Right ventricle myocardium inferior (tissue), 1 donor: ENCODE results near the gene SHISAL2A. TPM values are rescaled to one million over a fixed set of nuclear protein-coding genes. Genes with fewer than 3 reads are reported as not detected.
A peak's percentile ranks its signal among the peaks of the same experiment; 100 is the strongest.
"Not testable (repeated sequence)": the region's sequence is repeated elsewhere in the genome, so short reads cannot be mapped to it uniquely, and the experiment has no call there.

Experiments used
- ATAC-seq: fragments of 200-7000 bp; cut with Tn5 transposase; one replicate; pipeline ENCODE4 v1.9.1; 2020; ENCODE audit warnings: mild to moderate bottlenecking, moderate library complexity
- DNase-seq: peaks from one replicate; pipeline ENCODE4 v3.0.0; 2021; ENCODE audit errors: missing footprints
- intact Hi-C: fragments of 100-400 bp; cut with DNase I; formaldehyde crosslinking; loops from one replicate; pipeline ENCODE4 v1.11.0; 2022
- total RNA-seq: library from RNA; stranded (reverse); fragmentation: NEBNext Ultra II Directional; extraction: Animal tissue kit (Norgen Biotek cat#: 25700); gene quantifications from one replicate; pipeline ENCODE4 v1.2.1, GENCODE V29; 2021
- donor health status: DM: no; HTN: yes; CAD: no; lungs with severe emphysema.

SHISAL2A gene
- total RNA-seq, 1 donor from 2014 or later, result not detected

GRCh38 chr1:52674497-52675384 lies 41.8 kb downstream of the SHISAL2A start:
- intact Hi-C loops, result loop anchor here (10.0 kb wide), 1 partner anchor 70 kb away; the partner anchor contains the start of gene GPX7
- DNase-seq (no peak), ATAC-seq (no peak)

- DNase-seq, result peak; percentile 84
- ATAC-seq, result peak; percentile 93
- intact Hi-C loops, result loop anchor here (10.0 kb wide), 1 partner anchor 72 kb away; the partner anchor contains the start of gene GPX7
Measured at GRCh38 chr1:52676249-52676903, 43.4 kb downstream of the SHISAL2A start.

GRCh38 chr1:52677076-52677806 lies 44.3 kb downstream of the SHISAL2A start:
- intact Hi-C loops, result loop anchor here (10.0 kb wide), 1 partner anchor 72 kb away; the partner anchor contains the start of gene GPX7
- DNase-seq, result no peak
- peak; percentile 88 for ATAC-seq

DNA sequence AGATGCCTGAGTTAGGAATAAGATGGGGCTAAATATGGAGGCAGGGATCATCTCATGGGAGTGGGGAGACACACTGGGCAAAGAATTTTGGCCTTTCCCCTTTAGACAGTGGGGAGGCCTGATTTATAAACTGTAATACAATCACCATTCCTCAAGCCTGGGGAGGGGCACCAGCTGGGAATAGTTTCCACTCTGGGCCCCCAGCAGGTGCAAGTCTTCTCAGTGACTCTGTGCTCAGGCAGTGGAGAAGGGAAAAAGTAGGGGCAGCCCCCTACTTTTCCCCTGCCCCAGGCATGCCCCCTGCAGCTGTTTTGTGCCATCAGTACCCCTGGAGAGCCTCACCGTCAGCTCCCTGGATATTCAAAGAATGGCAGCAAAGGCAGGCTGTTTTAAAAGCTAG lies 46.1 kb downstream of the SHISAL2A start:
- intact Hi-C loops, result loop anchor here (10.0 kb wide), 1 partner anchor 74 kb away; the partner anchor contains the start of gene GPX7
- no peak for DNase-seq
- ATAC-seq, result no peak

- ATAC-seq (no peak), DNase-seq (no peak)
- intact Hi-C loops, result loop anchor here (10.0 kb wide), 1 partner anchor 75 kb away; the partner anchor contains the start of gene GPX7
Measured at GRCh38 chr1:52679498-52679897, 46.5 kb downstream of the SHISAL2A start.

DNA sequence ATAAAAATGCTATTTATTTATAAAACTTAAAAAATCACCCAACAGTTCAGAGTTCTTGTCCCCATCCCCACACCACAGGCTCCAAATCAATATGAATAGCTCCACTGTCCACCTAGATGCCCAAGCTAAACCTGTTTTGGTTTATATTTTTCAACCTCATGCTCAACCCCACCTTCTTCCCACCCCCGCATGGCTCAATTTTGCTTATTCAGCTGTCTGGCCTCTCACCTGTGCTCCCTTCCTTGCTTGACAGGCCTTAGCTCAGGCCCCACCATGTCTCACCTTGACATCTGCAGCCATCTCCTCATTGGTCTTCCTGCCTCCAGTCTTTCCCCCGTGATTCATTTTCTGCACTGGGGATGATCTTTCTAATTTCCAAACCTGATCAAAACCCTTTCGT lies 47.4 kb downstream of the SHISAL2A start:
- ATAC-seq (no peak), DNase-seq (no peak)
- intact Hi-C loops, result no loop called here

DNA sequence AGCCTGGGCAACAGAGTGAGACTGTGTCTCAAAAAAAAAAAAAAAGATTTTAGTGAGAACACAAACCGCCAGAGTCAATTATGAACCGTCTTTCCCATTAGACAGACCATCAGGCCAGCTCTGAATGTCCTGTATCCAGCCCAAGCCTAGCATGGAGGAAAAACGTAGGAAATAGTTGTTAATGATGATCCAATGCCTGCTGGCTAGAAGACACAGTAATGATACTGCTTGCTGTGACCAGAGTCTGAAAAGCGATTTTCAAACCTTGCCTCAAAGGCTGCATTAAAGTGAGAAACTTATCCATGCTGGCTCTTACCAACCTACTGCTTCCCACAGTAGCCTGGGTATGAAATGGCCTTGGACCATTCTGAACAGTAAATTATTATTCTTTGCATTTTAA lies 48.2 kb downstream of the SHISAL2A start:
- no peak for DNase-seq
- intact Hi-C loops, result no loop called here
- ATAC-seq, result no peak

GRCh38 chr1:52683367-52683940 lies 50.5 kb downstream of the SHISAL2A start:
- intact Hi-C loops, result no loop called here
- DNase-seq (no peak), ATAC-seq (no peak)

DNA sequence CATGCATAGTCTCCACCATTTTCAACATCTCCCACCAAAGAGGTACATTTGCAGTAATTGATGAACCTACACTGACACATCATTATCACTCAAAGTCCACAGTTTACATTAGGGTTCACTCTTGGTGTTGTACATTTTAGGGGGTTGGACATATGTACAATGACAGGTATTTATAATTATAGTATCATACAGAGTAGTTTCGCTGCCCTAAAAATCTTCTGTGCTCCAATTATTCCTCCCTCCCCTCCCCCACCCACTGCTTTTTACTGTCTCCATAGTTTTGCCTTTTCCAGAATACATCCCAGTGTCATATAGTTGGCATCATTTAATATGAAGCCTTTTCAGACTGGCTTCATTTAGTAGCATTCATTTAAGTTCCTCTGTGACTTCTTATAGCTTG lies 51.6 kb downstream of the SHISAL2A start:
- DNase-seq (no peak), ATAC-seq (no peak)
- intact Hi-C loops, result no loop called here

GRCh38 chr1:52686261-52686751 lies 53.3 kb downstream of the SHISAL2A start:
- DNase-seq, result peak; percentile 79
- intact Hi-C loops, result loop anchor here (5.0 kb wide), 1 partner anchor 134 kb away; the partner anchor contains the start of gene TUT4

GRCh38 chr1:52686830-52687229 lies 53.9 kb downstream of the SHISAL2A start:
- ATAC-seq (no peak), DNase-seq (no peak)
- intact Hi-C loops, result loop anchor here (5.0 kb wide), 1 partner anchor 135 kb away; the partner anchor contains the start of gene TUT4

More at GRCh38 chr1:52686261-52686751, 53.3 kb downstream of the SHISAL2A start:
- peak; percentile 83 for ATAC-seq

GRCh38 chr1:52691821-52692220 lies 58.9 kb downstream of the SHISAL2A start:
- ATAC-seq, result no peak
- no peak for DNase-seq
- intact Hi-C loops, result loop anchor here (10.0 kb wide), 1 partner anchor 287 kb away; the partner anchor contains the start of genes ORC1 and PRPF38A

GRCh38 chr1:52692697-52693096 lies 59.7 kb downstream of the SHISAL2A start:
- no peak for DNase-seq
- intact Hi-C loops, result loop anchor here (10.0 kb wide), 1 partner anchor 288 kb away; the partner anchor contains the start of genes ORC1 and PRPF38A
- no peak for ATAC-seq

GRCh38 chr1:52693351-52693750 lies 60.4 kb downstream of the SHISAL2A start:
- ATAC-seq, DNase-seq: not testable (repeated sequence)
- intact Hi-C loops, result loop anchor here (10.0 kb wide), 1 partner anchor 289 kb away; the partner anchor contains the start of genes ORC1 and PRPF38A

GRCh38 chr1:52693843-52694242 lies 60.9 kb downstream of the SHISAL2A start:
- DNase-seq (no peak), ATAC-seq (no peak)
- intact Hi-C loops, result loop anchor here (10.0 kb wide), 1 partner anchor 289 kb away; the partner anchor contains the start of genes ORC1 and PRPF38A

DNA sequence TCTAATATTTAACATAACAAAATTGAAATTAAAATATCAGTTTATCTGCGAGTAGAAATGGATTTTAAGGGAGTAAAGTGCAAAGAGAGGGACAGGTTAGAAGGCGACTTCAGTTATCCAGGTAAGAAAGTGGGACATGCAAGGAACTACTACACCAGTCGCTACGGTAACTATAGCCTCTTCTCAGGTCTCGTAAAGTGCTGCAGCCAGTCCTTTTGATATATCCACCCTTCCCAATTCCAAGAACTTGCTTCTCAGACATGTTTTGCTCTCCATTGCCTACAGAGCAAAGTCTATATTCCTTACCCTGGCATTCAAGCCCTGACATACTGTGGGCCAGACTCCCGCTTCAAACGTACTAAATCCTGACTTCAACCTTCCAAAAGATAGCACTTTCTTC lies 62.7 kb downstream of the SHISAL2A start:
- ATAC-seq (no peak), DNase-seq (no peak)
- intact Hi-C loops, result loop anchor here (10.0 kb wide), 1 partner anchor 291 kb away; the partner anchor contains the start of genes ORC1 and PRPF38A

- ATAC-seq (peak; percentile 91), DNase-seq (peak; percentile 93)
- intact Hi-C loops, result loop anchor here (10.0 kb wide), 1 partner anchor 293 kb away; the partner anchor contains the start of genes ORC1 and PRPF38A
Measured at GRCh38 chr1:52697795-52698674, 65.1 kb downstream of the SHISAL2A start, which contains the start of gene COA7. Gene COA7 (minus strand): TSS chr1:52698347. CDS start chr1:52698326, 21 bp downstream.
